ENCODE data around the gene HAUS2.

DNA sequence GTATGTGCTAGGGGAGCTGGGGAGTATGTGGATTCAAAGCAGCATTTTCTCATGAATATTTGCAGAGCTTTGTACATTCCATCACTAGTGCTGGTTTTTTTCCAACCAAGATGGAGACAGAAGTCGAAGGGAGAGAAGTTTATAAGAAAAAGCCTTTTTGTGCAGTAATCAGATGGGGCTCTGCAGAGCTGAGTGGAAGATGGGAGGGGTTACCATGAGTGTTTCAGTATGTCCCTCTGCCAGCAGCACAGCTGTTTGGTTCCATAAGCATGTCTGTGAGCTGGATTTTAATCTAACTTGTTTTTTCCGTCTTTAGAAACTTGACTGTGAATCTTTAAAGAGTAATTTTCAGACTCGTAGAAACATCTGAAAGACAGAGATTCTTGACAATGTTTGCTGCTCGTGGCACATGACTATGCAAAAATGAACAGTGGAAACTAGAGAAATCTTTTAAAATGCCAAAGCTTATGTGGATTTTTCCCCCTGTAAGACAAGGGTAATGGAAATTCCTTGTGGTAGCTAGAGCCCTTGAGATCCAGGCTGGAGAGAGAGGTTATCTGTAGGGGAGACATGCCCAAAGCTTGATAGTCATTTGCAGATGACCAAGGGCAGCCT, 47.1 kb downstream of the HAUS2 start:
- TF ChIP-seq, protein P1, sequence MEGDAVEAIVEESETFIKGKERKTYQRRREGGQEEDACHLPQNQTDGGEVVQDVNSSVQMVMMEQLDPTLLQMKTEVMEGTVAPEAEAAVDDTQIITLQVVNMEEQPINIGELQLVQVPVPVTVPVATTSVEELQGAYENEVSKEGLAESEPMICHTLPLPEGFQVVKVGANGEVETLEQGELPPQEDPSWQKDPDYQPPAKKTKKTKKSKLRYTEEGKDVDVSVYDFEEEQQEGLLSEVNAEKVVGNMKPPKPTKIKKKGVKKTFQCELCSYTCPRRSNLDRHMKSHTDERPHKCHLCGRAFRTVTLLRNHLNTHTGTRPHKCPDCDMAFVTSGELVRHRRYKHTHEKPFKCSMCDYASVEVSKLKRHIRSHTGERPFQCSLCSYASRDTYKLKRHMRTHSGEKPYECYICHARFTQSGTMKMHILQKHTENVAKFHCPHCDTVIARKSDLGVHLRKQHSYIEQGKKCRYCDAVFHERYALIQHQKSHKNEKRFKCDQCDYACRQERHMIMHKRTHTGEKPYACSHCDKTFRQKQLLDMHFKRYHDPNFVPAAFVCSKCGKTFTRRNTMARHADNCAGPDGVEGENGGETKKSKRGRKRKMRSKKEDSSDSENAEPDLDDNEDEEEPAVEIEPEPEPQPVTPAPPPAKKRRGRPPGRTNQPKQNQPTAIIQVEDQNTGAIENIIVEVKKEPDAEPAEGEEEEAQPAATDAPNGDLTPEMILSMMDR (IDR thresholded peaks at IDR 0.05) = no peak
- no peak for TF ChIP-seq ZFX (IDR thresholded peaks at IDR 0.05; ENCODE audit: borderline replicate concordance)
